Astrocyte of the hippocampus (primary cell): ENCODE data around the gene CLASP1.

ENCODE experiments used
- DNase-seq: peaks from one replicate; pipeline ENCODE4 v3.0.0; 2011; ENCODE audit warnings: low read depth, low spot score

The CLASP1 gene

GRCh38 chr2:121293450-121294325, 355.6 kb downstream of the CLASP1 start:
- DNase-seq = no peak

- no peak for DNase-seq
Observed at GRCh38 chr2:121291251-121291580, 358.0 kb downstream of the CLASP1 start.

GRCh38 chr2:121289271-121289670, 360.0 kb downstream of the CLASP1 start:
- DNase-seq = no peak

GRCh38 chr2:121288454-121289231, 360.6 kb downstream of the CLASP1 start:
- no peak for DNase-seq

- no peak for DNase-seq
Observed at GRCh38 chr2:121287956-121288355, 361.3 kb downstream of the CLASP1 start.
